Ishikawa (cell line): ENCODE results near the gene LRRC18.

Source experiments
- CREB1 ChIP-seq: IDR thresholded peaks from 2 replicates; pipeline ENCODE4 v1.6.1; 2012; ENCODE audit warnings: low read depth
- EP300 ChIP-seq: IDR thresholded peaks from 2 replicates; pipeline ENCODE4 v1.6.1; 2012; ENCODE audit warnings: borderline replicate concordance
- FOXM1 ChIP-seq: IDR thresholded peaks from 2 replicates; pipeline ENCODE4 v1.6.1; 2012; ENCODE audit warnings: low read depth, borderline replicate concordance
- MAX ChIP-seq: IDR thresholded peaks from 2 replicates; pipeline ENCODE4 v1.6.1; 2012
- RAD21 ChIP-seq: IDR thresholded peaks from 2 replicates; pipeline ENCODE4 v1.6.1; 2012; ENCODE audit warnings: low read depth
- TAF1 ChIP-seq: IDR thresholded peaks from 2 replicates; pipeline ENCODE4 v1.6.1; 2012; ENCODE audit warnings: low read depth, mild to moderate bottlenecking
- TCF12 ChIP-seq: IDR thresholded peaks from 2 replicates; pipeline ENCODE4 v1.6.1; 2012; ENCODE audit warnings: low read depth
- USF1 ChIP-seq: IDR thresholded peaks from 2 replicates; pipeline ENCODE4 v1.6.1; 2012
- ZBTB7A ChIP-seq: IDR thresholded peaks from 2 replicates; pipeline ENCODE4 v1.6.1; 2012; ENCODE audit warnings: low read depth

The LRRC18 gene

GRCh38 chr10:48872234-48872633, 67.4 kb downstream of the LRRC18 start:
- TF ChIP-seq FOXM1 (no peak), USF1 (no peak), ZBTB7A (no peak), RAD21 (no peak), MAX (no peak), EP300 (no peak), TCF12 (no peak), TAF1 (no peak), CREB1 (no peak)
